GM06990 (cell line): Measurements from ENCODE around the gene CLTB.

Experiments
- DNase-seq: peaks from one replicate; pipeline ENCODE4 v3.0.0-alpha.2; 2011; ENCODE audit not compliant: insufficient read length; ENCODE audit errors: extremely low read depth
- H3K27me3 ChIP-seq: replicated peaks from 2 replicates; pipeline ENCODE4 v1.6.0; 2011; ENCODE audit warnings: low read length; ENCODE audit not compliant: control insufficient read depth, insufficient read depth
- H3K36me3 ChIP-seq: 2 replicates; pipeline ENCODE4 v1.5.1; 2011; ENCODE audit warnings: low read length; ENCODE audit not compliant: control insufficient read depth, insufficient read depth
- H3K4me3 ChIP-seq: replicated peaks from 2 replicates; pipeline ENCODE4 v1.5.1; 2011; ENCODE audit warnings: low read depth, mild to moderate bottlenecking, control low read depth, low read length
- TF ChIP-seq, protein P1 (sequence below): IDR thresholded peaks from 2 replicates; pipeline ENCODE4 v1.5.1; 2011; ENCODE audit warnings: low read length, control low read depth, mild to moderate bottlenecking, inconsistent platforms; ENCODE audit not compliant: insufficient read depth, poor library complexity, severe bottlenecking

Gene CLTB

DNA sequence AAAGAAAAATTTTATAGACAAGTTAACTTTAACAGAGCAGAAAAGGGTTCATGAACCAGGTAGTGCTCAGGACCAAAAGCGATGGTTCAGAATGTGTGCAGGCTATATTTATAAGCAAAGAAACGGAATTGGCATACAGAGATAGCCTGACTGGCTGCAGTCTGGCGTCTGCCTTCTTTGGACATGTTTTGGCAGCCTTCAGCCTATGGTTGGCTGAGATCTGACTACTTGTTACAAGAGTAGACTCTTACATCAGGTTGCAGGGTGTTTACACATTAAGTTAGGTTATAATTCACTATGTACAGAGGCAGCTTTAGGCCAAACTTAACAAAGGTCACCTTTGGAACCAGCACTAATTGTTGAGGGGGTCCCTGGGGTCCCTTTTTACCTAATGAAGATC is 34.9 kb downstream of the CLTB start:
- TF ChIP-seq, protein P1, sequence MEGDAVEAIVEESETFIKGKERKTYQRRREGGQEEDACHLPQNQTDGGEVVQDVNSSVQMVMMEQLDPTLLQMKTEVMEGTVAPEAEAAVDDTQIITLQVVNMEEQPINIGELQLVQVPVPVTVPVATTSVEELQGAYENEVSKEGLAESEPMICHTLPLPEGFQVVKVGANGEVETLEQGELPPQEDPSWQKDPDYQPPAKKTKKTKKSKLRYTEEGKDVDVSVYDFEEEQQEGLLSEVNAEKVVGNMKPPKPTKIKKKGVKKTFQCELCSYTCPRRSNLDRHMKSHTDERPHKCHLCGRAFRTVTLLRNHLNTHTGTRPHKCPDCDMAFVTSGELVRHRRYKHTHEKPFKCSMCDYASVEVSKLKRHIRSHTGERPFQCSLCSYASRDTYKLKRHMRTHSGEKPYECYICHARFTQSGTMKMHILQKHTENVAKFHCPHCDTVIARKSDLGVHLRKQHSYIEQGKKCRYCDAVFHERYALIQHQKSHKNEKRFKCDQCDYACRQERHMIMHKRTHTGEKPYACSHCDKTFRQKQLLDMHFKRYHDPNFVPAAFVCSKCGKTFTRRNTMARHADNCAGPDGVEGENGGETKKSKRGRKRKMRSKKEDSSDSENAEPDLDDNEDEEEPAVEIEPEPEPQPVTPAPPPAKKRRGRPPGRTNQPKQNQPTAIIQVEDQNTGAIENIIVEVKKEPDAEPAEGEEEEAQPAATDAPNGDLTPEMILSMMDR: no peak

DNA sequence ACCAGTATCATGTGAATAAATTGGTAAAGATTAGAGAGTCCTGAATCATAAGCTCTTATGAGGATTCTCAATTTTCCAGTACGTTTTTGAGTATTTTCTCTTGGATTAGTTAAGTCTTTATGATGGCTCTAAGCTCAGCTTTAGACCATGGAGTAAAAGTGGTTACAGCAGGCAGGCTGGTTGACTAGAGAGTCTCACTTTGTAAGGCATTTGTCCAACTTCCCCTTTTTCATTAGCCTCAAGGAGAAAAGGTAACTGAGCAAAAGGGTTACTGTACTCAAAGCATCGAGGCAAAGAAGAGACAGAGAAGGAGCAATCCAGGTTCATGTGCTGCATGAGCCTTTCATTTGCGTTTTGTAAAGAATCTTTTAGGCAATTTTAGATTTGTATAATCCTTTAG is 36.5 kb downstream of the CLTB start:
- no peaks in the 10 kb centered on the region for H3K27me3 ChIP-seq
- TF ChIP-seq, protein P1: no peak
- H3K4me3 ChIP-seq: no peak overlapping the region
- no peak for DNase-seq
- H3K36me3 ChIP-seq: peaks cover 28% of the 10 kb centered on the region

More for the DNA sequence above, 34.9 kb downstream of the CLTB start:
- H3K36me3 ChIP-seq: peaks cover 33% of the 10 kb centered on the region
- DNase-seq: no peak
- H3K27me3 ChIP-seq: no peaks in the 10 kb centered on the region
- H3K4me3 ChIP-seq: no peak overlapping the region

DNA sequence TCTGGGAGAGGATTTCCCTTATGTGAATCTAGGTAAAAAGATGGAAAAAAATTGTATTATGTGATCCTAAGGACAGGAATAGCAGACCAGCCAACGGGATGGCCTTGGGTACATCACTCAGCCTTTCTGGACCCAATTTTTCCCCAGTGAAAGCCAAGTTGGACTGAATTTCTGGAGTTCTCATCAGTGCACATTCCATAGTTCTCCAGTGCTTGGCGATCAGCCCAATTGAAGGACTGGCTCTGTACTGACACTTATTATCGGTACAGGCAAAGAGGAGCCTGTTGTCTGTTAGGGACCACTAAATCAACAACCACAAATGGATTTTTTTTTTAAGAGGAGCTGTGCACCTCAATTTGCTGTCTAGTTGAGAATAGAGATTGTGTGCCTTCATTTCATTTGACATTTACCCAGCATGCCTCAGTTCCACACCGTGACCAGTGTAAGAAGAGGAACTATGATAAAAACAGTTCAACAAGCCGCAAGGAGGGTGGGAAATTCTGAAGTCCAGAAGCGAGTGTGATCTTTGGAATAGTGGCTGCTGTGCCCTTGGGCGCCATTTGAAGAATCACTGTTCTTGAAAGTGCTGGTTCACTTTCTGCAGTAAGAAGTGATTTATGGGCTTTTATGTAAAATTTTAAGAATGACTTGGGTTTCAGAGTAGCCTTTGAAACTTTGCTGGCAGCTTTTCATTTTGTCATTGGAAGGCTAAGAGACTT is 43.1 kb downstream of the CLTB start:
- TF ChIP-seq, protein P1: no peak
- H3K27me3 ChIP-seq: no peaks in the 10 kb centered on the region
- no peak for DNase-seq
- no peaks in the 10 kb centered on the region; the same call in none of the 2 replicates for H3K36me3 ChIP-seq
- no peak overlapping the region for H3K4me3 ChIP-seq

DNA sequence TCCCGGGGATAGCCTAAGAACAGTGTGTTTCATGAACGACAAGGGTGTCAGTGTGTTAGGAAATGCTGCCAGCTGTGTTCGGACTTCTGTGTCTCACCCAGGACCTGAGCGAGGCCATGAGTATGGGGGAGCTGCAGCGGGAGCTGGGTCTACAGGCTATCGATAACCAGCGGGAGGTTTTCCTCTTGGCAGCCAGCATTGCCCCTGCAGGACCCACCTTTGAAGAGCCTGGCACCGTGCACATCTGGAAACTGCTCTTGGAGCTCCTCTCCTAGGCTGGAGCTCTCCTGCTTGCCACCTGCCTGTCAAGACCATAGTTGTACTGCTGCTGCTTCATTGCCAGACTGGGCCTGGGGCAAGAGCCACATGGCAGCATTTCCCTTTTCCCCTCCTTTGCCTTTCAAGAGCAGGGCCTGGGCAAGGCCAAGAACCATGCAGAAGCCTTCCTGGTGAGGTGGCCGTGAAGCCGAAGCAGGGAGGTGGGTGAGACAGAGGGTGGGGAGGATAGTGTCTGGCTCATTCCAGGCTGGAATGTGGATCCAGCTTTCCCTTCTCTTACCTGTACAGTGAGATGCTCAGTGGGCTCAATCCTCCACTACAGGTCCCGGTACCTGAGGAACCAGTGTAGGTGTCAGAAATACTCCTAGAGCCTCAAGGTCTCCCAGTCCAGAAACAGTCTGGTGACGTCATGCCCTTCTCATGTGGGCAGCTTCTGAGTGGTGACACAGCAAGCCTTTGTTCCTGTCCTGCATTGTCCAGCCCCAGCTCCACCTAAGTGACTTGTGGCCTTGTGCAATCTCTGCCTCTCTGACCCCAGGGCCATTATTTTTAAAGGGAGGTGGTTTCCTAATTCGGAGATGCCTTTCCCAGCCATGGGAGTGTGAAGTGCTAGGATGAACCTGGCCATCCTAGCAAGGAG is 44.5 kb downstream of the CLTB start:
- H3K36me3 ChIP-seq: no peaks in the 10 kb centered on the region; the same call in none of the 2 replicates
- DNase-seq: no peak
- no peak overlapping the region for H3K4me3 ChIP-seq
- TF ChIP-seq, protein P1: no peak
- no peaks in the 10 kb centered on the region for H3K27me3 ChIP-seq

DNA sequence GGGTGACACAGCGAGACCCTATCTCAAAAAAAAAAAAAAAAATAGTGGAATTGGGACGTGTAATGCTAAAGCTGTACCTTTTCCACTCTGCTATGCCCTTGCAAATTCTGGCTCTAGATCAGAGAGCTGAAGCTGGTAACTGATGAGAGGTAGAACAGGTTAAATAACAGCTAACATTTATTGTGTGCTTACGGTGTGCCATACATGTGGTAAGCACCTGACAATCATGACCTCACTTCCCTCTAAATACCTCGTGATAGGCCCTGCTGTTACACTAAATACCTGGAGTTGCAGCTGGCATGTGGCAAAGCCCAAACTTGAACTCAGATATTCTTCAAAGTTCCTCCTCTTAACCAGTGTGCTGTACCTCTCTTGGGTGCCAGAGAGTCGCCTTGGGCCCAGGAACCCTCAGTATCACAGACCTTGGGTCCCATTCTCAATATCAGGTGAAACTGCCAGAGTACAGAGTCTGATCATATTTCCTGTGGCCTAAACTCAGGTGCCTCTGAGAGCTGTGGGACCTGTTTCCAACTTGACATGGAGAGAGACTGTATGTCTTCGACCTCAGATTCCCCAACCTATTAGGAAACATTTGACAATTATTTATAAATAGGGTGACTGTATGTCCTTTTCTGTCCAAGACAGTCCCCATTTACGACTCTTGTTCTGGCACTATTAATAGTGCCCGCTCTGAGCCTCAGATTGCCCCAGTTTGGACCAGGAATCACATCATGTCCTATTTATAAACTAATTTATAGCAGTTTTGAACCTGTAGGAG is 46.2 kb downstream of the CLTB start:
- TF ChIP-seq, protein P1: no peak
- Histone ChIP-seq H3K27me3 (no peaks in the 10 kb centered on the region), H3K4me3 (no peak overlapping the region), H3K36me3 (no peaks in the 10 kb centered on the region; the same call in none of the 2 replicates)
- no peak for DNase-seq
